K562 (cell line): ENCODE results near the gene RHBDL3. TPM values are rescaled to one million over a fixed set of nuclear protein-coding genes. Genes with fewer than 3 reads are reported as not detected.

Source experiments
- ATAC-seq: fragments of 200-7000 bp; cut with Tn5 transposase; 3 replicates; pipeline ENCODE4 v1.9.1; 2020; ENCODE audit warnings: moderate library complexity
- BruUV-seq: library from RNA; stranded (reverse); fragments of 400-500 nt; replicated peaks from 2 replicates; lab custom pipeline; 2021; lab: Mats Ljungman, UMichigan
- CTCF ChIA-PET: fragments of 300-600 bp; formaldehyde crosslinking; extraction: SDS; loops from one replicate; lab custom pipeline; 2021; ENCODE audit warnings: low intra/inter-chr PET ratio; lab: Yijun Ruan, JAX
- POLR2A ChIA-PET: fragments of 300-600, 350-650 bp; sonication (Branson Sonifier 250); formaldehyde crosslinking; extraction: SDS; loops from one replicate; lab custom pipeline; 2021; ENCODE audit warnings: antibody characterized with exemption, inconsistent platforms; lab: Yijun Ruan, JAX
- DNase-seq, 4 experiments: peaks; one replicate each; pipeline versions ENCODE4 v3.0.0 to v3.0.0-alpha.2; 2011 to 2018; ENCODE audit warnings: low spot score in 3 of 4, mixed read lengths in 3 of 4; ENCODE audit errors: extremely low read depth in 1 of 4
- FAIRE-seq: peaks from 2 replicates; lab custom pipeline; 2011; peaks lifted over from hg19 to GRCh38; lab: Jason Lieb, UNC
- H2AFZ ChIP-seq: 2 replicates; pipeline ENCODE4 v1.6.0; 2011; ENCODE audit warnings: low read depth, low read length, control low read depth, inconsistent platforms
- H3K27ac ChIP-seq: fragments of 200-600 bp; 3 replicates; pipeline ENCODE4 v1.8.0; 2011; ENCODE audit warnings: low read depth, mild to moderate bottlenecking, control low read depth, inconsistent platforms, low read length, moderate library complexity, mixed read lengths; ENCODE audit errors: extremely low read depth
- H3K27me3 ChIP-seq, 2 experiments: fragments of 300-600 bp in 1 of 2; 2 replicates in 1 of 2; 3 replicates in 1 of 2; pipeline versions ENCODE4 v1.6.0 to v1.8.0; 2011; ENCODE audit warnings: inconsistent platforms in 2 of 2, low read length in 2 of 2, mild to moderate bottlenecking in 1 of 2, mixed read lengths in 1 of 2, moderate library complexity in 1 of 2; ENCODE audit not compliant: control insufficient read depth in 2 of 2, insufficient read depth in 2 of 2
- H3K36me3 ChIP-seq: fragments of 300-600 bp; 3 replicates; pipeline ENCODE4 v1.8.0; 2011; ENCODE audit warnings: mild to moderate bottlenecking, low read length, inconsistent platforms; ENCODE audit not compliant: control insufficient read depth, insufficient read depth
- H3K4me1 ChIP-seq, 2 experiments: fragments of 200-600 bp in 1 of 2; replicated peaks in 1 of 2; 2 replicates in 1 of 2; 3 replicates in 1 of 2; pipeline versions ENCODE4 v1.5.1 to v1.8.0; 2011; ENCODE audit warnings: inconsistent platforms in 2 of 2, low read length in 2 of 2, mild to moderate bottlenecking in 1 of 2, mixed read lengths in 1 of 2, moderate library complexity in 1 of 2; ENCODE audit not compliant: control insufficient read depth in 2 of 2, insufficient read depth in 2 of 2
- H3K4me2 ChIP-seq: 2 replicates; pipeline ENCODE4 v1.6.1; 2011; ENCODE audit warnings: low read length, control low read depth, inconsistent platforms, mixed read lengths; ENCODE audit not compliant: insufficient read depth
- H3K4me3 ChIP-seq: fragments of 200-600 bp; sonication (generic), shearing (Covaris generic); 2 replicates; pipeline ENCODE4 v1.5.1; 2016; ENCODE audit warnings: control low read depth, inconsistent platforms
- H3K79me2 ChIP-seq: fragments of 200-600 bp; 3 replicates; pipeline ENCODE4 v1.8.0; 2011; ENCODE audit warnings: low read length, inconsistent platforms; ENCODE audit not compliant: control insufficient read depth, insufficient read depth
- H3K9ac ChIP-seq, 2 experiments: 2 replicates each; pipeline versions ENCODE4 v1.6.0 to v1.6.1; 2011; ENCODE audit warnings: low read depth in 2 of 2, low read length in 2 of 2, control low read depth in 1 of 2, inconsistent platforms in 1 of 2, mild to moderate bottlenecking in 1 of 2, mixed read lengths in 1 of 2; ENCODE audit not compliant: insufficient read depth in 1 of 2
- H3K9me1 ChIP-seq: one replicate; pipeline ENCODE4 v1.6.0; 2011; ENCODE audit warnings: inconsistent platforms, mild to moderate bottlenecking, low read length, moderate library complexity; ENCODE audit not compliant: control insufficient read depth, insufficient read depth
- H3K9me3 ChIP-seq: replicated peaks from 2 replicates; pipeline ENCODE4 v1.5.1; 2011; ENCODE audit warnings: low read depth, low read length, inconsistent platforms; ENCODE audit not compliant: control insufficient read depth, insufficient read depth
- H4K20me1 ChIP-seq: replicated peaks from 2 replicates; pipeline ENCODE4 v1.6.1; 2011; ENCODE audit warnings: low read length, inconsistent platforms, mixed read lengths; ENCODE audit not compliant: control insufficient read depth, insufficient read depth
- ETV5 ChIP-seq: sonication (generic); formaldehyde crosslinking; IDR thresholded peaks from 2 replicates; pipeline ENCODE4 v1.4.0; 2020; ENCODE audit warnings: low read depth, mild to moderate bottlenecking, missing genetic modification reagents
- FOXP1 ChIP-seq: sonication (generic); formaldehyde crosslinking; IDR thresholded peaks from 2 replicates; pipeline ENCODE4 v1.8.0; 2022; ENCODE audit warnings: mild to moderate bottlenecking, missing genetic modification reagents
- HIVEP1 ChIP-seq: fragments of 250-450 bp; sonication (Bioruptor Pico); IDR thresholded peaks from 2 replicates; pipeline ENCODE4 v1.4.0; 2020; ENCODE audit warnings: mild to moderate bottlenecking
- HLTF ChIP-seq: fragments of 450-650 bp; IDR thresholded peaks from 2 replicates; pipeline ENCODE4 v1.6.1; 2016
- KAT8 ChIP-seq: fragments of 450-650 bp; IDR thresholded peaks from 2 replicates; pipeline ENCODE4 v1.6.1; 2016; ENCODE audit warnings: low read depth, mild to moderate bottlenecking
- NR2C2 ChIP-seq, 2 experiments: fragments of 200-800 bp in 1 of 2; sonication (Bioruptor generic) in 1 of 2; sonication (generic) in 1 of 2; formaldehyde crosslinking in 1 of 2; IDR thresholded peaks; 2 replicates each; pipeline versions ENCODE4 v1.6.1 to v1.8.0; 2016 to 2022; ENCODE audit warnings: mild to moderate bottlenecking in 1 of 2, missing compliant biosample characterization in 1 of 2, missing genetic modification characterization in 1 of 2, missing genetic modification reagents in 1 of 2
- NR4A1 ChIP-seq, 2 experiments: fragments of 250-450 bp in 1 of 2; fragments of 450-650 bp in 1 of 2; sonication (Bioruptor Pico) in 1 of 2; IDR thresholded peaks; 2 replicates each; pipeline versions ENCODE4 v1.4.0 to v1.6.1; 2016 to 2020; ENCODE audit warnings: mild to moderate bottlenecking in 2 of 2, missing compliant biosample characterization in 1 of 2, missing genetic modification characterization in 1 of 2, moderate library complexity in 1 of 2
- POLR2A ChIP-seq: fragments of 450-650 bp; conservative IDR thresholded peaks from 2 replicates; pipeline ENCODE4 v1.6.1; 2016
- RUNX1 ChIP-seq: sonication (generic); IDR thresholded peaks from 2 replicates; pipeline ENCODE4 v1.6.1; 2016; ENCODE audit warnings: antibody characterized with exemption, low read depth
- SFPQ ChIP-seq: fragments of 200-400 bp; formaldehyde crosslinking; IDR thresholded peaks from 2 replicates; pipeline ENCODE4 v1.6.1; 2017; ENCODE audit warnings: mild to moderate bottlenecking, low read depth, low read length, moderate library complexity
- SRF ChIP-seq, 2 experiments: fragments of 250-450, 450-650 bp in 1 of 2; sonication (Bioruptor Pico) in 1 of 2; sonication (generic) in 1 of 2; formaldehyde crosslinking; IDR thresholded peaks; 2 replicates each; pipeline versions ENCODE4 v1.5.0 to v1.5.1; 2020 to 2022; ENCODE audit warnings: mild to moderate bottlenecking in 1 of 2, missing genetic modification reagents in 1 of 2
- XRCC5 ChIP-seq: fragments of 200-400 bp; formaldehyde crosslinking; IDR thresholded peaks from 2 replicates; pipeline ENCODE4 v1.6.1; 2017; ENCODE audit warnings: low read depth, mild to moderate bottlenecking, low read length
- ZKSCAN3 ChIP-seq: fragments of 250-450 bp; sonication (Bioruptor Pico); IDR thresholded peaks from 2 replicates; pipeline ENCODE4 v1.4.0; 2020
- ZNF197 ChIP-seq: fragments of 200-800 bp; sonication (Bioruptor generic); IDR thresholded peaks from 2 replicates; pipeline ENCODE4 v1.6.1; 2016; ENCODE audit warnings: low read depth, missing genetic modification characterization, missing compliant biosample characterization
- ZNF75A ChIP-seq: fragments of 450-650 bp; formaldehyde crosslinking; IDR thresholded peaks from 2 replicates; pipeline ENCODE4 v1.4.0; 2020; ENCODE audit warnings: mild to moderate bottlenecking
- WGBS: fragments of 100-300 bp; shearing (Covaris generic); methylation state at CpG from one replicate; pipeline ENCODE4 v1.1.6; 2016; ENCODE audit warnings: low coverage, mixed read lengths; ENCODE audit not compliant: insufficient coverage; ENCODE audit errors: missing lambda C conversion rate; 5-methylcytosine and 5-hydroxymethylcytosine counted together
- in situ Hi-C: fragments of 300-500 bp; cut with MboI; formaldehyde crosslinking; loops from 4 replicates; pipeline ENCODE4 v1.15.0; 2018; ENCODE audit warnings: inconsistent platforms, mixed read lengths
- intact Hi-C: fragments of 100-400 bp; cut with micrococcal nuclease; formaldehyde crosslinking; loops from 2 replicates; pipeline ENCODE4 v1.14.2; 2022
- microRNA counts: library from miRNA; unstranded; fragments of <30 nt; microRNA quantifications from one replicate; lab custom pipeline; 2016
- microRNA-seq: library from miRNA; unstranded; fragments of <30 nt; microRNA quantifications from one replicate; pipeline ENCODE4, GENCODE V29; 2018; ENCODE audit warnings: borderline microRNAs expressed
- polyA plus RNA-seq, 8 experiments: library from polyadenylated mRNA; depleted of rRNA in 4 of 8; stranded (reverse) in 5 of 8; unstranded in 3 of 8; fragments of >200 nt; fragmentation: Nextera tagmentation in 2 of 8; fragmentation: Illumina TruSeq in 1 of 8; extraction: Ambion mirVana in 2 of 8; extraction: Trizol in 1 of 8; gene quantifications; 2 replicates each; pipeline versions ENCODE4 v1.2.1 to v1.2.3, GENCODE V29; 2011 to 2014; ENCODE audit warnings: inconsistent platforms in 1 of 8, missing spikeins in 1 of 8
- small RNA-seq: library from RNA; depleted of rRNA; stranded (forward); fragments of <200 nt; gene quantifications from one replicate; pipeline ENCODE3, GENCODE V24; 2014
- total RNA-seq, 7 experiments: library from RNA; depleted of rRNA in 6 of 7; stranded (reverse); fragments of >200 nt in 6 of 7; fragmentation: Illumina TruSeq in 2 of 7; extraction: Trizol in 2 of 7; gene quantifications; 2 replicates each; pipeline versions ENCODE4 v1.2.1 to v1.2.3, GENCODE V29; 2011 to 2021; ENCODE audit warnings: low replicate concordance in 1 of 7

The RHBDL3 gene
- total and polyA plus RNA-seq, 9 of the 15 experiments (the other 6 are each of a cell fraction or from before 2014, with no cell fraction given): 0.06 to 0.31 (median 0.09) TPM; not detected in 4

DNA sequence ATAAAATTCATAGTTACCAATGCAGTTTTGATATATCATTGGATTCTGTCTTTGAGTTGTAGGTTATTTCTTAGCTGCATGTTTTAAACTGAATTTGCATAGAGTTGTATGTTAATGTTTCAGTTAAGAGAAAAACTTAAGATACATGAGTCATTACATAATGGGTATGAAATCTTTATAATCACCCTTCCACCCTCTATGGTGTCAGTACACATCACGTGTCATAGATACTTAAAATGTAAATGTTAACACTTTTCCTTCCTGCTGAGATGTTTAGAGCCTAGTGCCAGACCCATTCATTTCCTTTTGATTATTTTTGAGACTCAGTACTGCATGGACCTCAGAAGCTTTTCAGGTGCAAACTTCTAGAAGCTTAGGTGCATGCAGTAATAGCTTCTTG is 104.8 kb downstream of the RHBDL3 start:
- intact Hi-C loops (loop anchor here (10.0 kb wide), 1 partner anchor 74 kb away; the partner anchor contains the start of gene PSMD11), in situ Hi-C loops (no loop called here)
- Histone ChIP-seq H3K27ac (no peak overlapping the region), H4K20me1 (no peaks in the 10 kb centered on the region), H3K9me1 (no peaks in the 10 kb centered on the region), H3K4me2 (no peak overlapping the region), H3K9me3 (no peaks in the 10 kb centered on the region), H2AFZ (no peak overlapping the region), H3K36me3 (peaks cover 96% of the 10 kb centered on the region), H3K27me3 (no peaks in the 10 kb centered on the region), H3K4me3 (no peak overlapping the region), H3K79me2 (peaks cover 67% of the 10 kb centered on the region), H3K9ac (no peak overlapping the region), H3K4me1 (no peaks in the 10 kb centered on the region)
- DNase-seq (no peak), FAIRE-seq (no peak), ATAC-seq (no peak)
- CTCF ChIA-PET: no interaction called here
- POLR2A ChIA-PET: interaction anchor here (0.9 to 4.1 kb wide), 6 partner anchors 9 to 22 kb away, joined by 3 to 27 read pairs (median 8); no protein-coding TSS in a partner anchor
- BruUV-seq: no TSS peak
- TF ChIP-seq NR4A1 (CRISPR knock-in tag; IDR thresholded peaks at IDR 0.05): no peak
- TF ChIP-seq NR4A1 (tag; IDR thresholded peaks at IDR 0.05): no peak
- TF ChIP-seq XRCC5: no peak
- TF ChIP-seq HIVEP1: no peak
- TF ChIP-seq SFPQ: no peak
- no peak for TF ChIP-seq RUNX1
- TF ChIP-seq ZKSCAN3 (CRISPR knock-in tag): no peak
- TF ChIP-seq ZNF197 (CRISPR knock-in tag): no peak
- TF ChIP-seq FOXP1: no peak
- no peak for TF ChIP-seq POLR2A
- no peak for TF ChIP-seq ETV5
- no peak for TF ChIP-seq NR2C2 (CRISPR knock-in tag; IDR thresholded peaks at IDR 0.05)
- no peak for TF ChIP-seq NR2C2 (tag; IDR thresholded peaks at IDR 0.05)
- no peak for TF ChIP-seq HLTF
- TF ChIP-seq ZNF75A: no peak
- TF ChIP-seq KAT8: no peak
- no peak for TF ChIP-seq SRF (CRISPR knock-in tag; IDR thresholded peaks at IDR 0.05)
- WGBS: 86% methylated on average over 1 of the region's 1 CpG

MicroRNAs within 50 kb of the gene (microRNA counts, 767-probe panel; counts per million panel counts)
- not detected for microRNA hsa-miR-632 (lab: Ali Mortazavi, UCI)

Small RNA genes within 50 kb of the gene (microRNA-seq; reads per million reads assigned to microRNA genes)
- gene MIR632: not detected

Small RNA genes within 50 kb of the gene (small RNA-seq; reads per million reads assigned to genes)
- gene UBL5P2: 0.15 reads per million

Other genes starting within 250 kb of the RHBDL3 start
- 25.1 and 33.3 TPM in 2 replicates for gene RHOT1, start 123.3 kb upstream of the RHBDL3 start, total RNA-seq (2014; rRNA removed)
- gene RHOT1, start 123.3 kb upstream of the RHBDL3 start, total RNA-seq (2014; rRNA removed; fragmentation: Illumina TruSeq; extraction: Trizol): 52.9 and 55.3 TPM in 2 replicates
- 39.9 and 50.5 TPM in 2 replicates for gene RHOT1, start 123.3 kb upstream of the RHBDL3 start, total RNA-seq (2015; rRNA removed; fragmentation: Illumina TruSeq; extraction: Trizol)
- gene RHOT1, start 123.3 kb upstream of the RHBDL3 start, total RNA-seq (2021): 30.8 and 33.9 TPM in 2 replicates
- 67.5 and 101 TPM in 2 replicates for gene RHOT1, start 123.3 kb upstream of the RHBDL3 start, polyA plus RNA-seq (2011; rRNA removed)
- gene RHOT1, start 123.3 kb upstream of the RHBDL3 start, polyA plus RNA-seq (2014; fragmentation: Illumina TruSeq; extraction: Trizol): 47.5 and 72.5 TPM in 2 replicates
- 10 to 100 TPM; 23.0 to 30.5 TPM for gene RHOT1, start 123.3 kb upstream of the RHBDL3 start, polyA plus RNA-seq (2014; fragmentation: Nextera tagmentation; extraction: Ambion mirVana)
- 32.2 and 41.2 TPM in 2 replicates for gene RHOT1, start 123.3 kb upstream of the RHBDL3 start, polyA plus RNA-seq (2014; rRNA removed)
- gene C17orf75, start 76.3 kb downstream of the RHBDL3 start, total RNA-seq (2014; rRNA removed): 17.4 and 24.8 TPM in 2 replicates
- gene C17orf75, start 76.3 kb downstream of the RHBDL3 start, total RNA-seq (2014; rRNA removed; fragmentation: Illumina TruSeq; extraction: Trizol): 21.2 and 22.4 TPM in 2 replicates
- 15.0 and 16.1 TPM in 2 replicates for gene C17orf75, start 76.3 kb downstream of the RHBDL3 start, total RNA-seq (2015; rRNA removed; fragmentation: Illumina TruSeq; extraction: Trizol)
- gene C17orf75, start 76.3 kb downstream of the RHBDL3 start, total RNA-seq (2021): 17.3 and 18.5 TPM in 2 replicates
- 14.1 and 26.1 TPM in 2 replicates for gene C17orf75, start 76.3 kb downstream of the RHBDL3 start, polyA plus RNA-seq (2011; rRNA removed)
- gene C17orf75, start 76.3 kb downstream of the RHBDL3 start, polyA plus RNA-seq (2014; fragmentation: Illumina TruSeq; extraction: Trizol): 15.1 and 15.5 TPM in 2 replicates
- gene C17orf75, start 76.3 kb downstream of the RHBDL3 start, polyA plus RNA-seq (2014; fragmentation: Nextera tagmentation; extraction: Ambion mirVana): 10 to 100 TPM; 49.6 to 55.7 TPM
- gene C17orf75, start 76.3 kb downstream of the RHBDL3 start, polyA plus RNA-seq (2014; rRNA removed): 17.0 and 20.4 TPM in 2 replicates
- 123 and 153 TPM in 2 replicates for gene ZNF207, start 84.3 kb downstream of the RHBDL3 start, total RNA-seq (2014; rRNA removed)
- gene ZNF207, start 84.3 kb downstream of the RHBDL3 start, total RNA-seq (2014; rRNA removed; fragmentation: Illumina TruSeq; extraction: Trizol): 268 and 297 TPM in 2 replicates
- gene ZNF207, start 84.3 kb downstream of the RHBDL3 start, total RNA-seq (2015; rRNA removed; fragmentation: Illumina TruSeq; extraction: Trizol): 245 and 255 TPM in 2 replicates
- gene ZNF207, start 84.3 kb downstream of the RHBDL3 start, total RNA-seq (2021): 216 and 222 TPM in 2 replicates
- gene ZNF207, start 84.3 kb downstream of the RHBDL3 start, polyA plus RNA-seq (2011; rRNA removed): 267 and 333 TPM in 2 replicates
- 317 and 370 TPM in 2 replicates for gene ZNF207, start 84.3 kb downstream of the RHBDL3 start, polyA plus RNA-seq (2014; fragmentation: Illumina TruSeq; extraction: Trizol)
- gene ZNF207, start 84.3 kb downstream of the RHBDL3 start, polyA plus RNA-seq (2014; fragmentation: Nextera tagmentation; extraction: Ambion mirVana): 100 to 1,000 TPM; 191 to 245 TPM
- 216 and 250 TPM in 2 replicates for gene ZNF207, start 84.3 kb downstream of the RHBDL3 start, polyA plus RNA-seq (2014; rRNA removed)
- 77.1 and 104 TPM in 2 replicates for gene PSMD11, start 178.7 kb downstream of the RHBDL3 start, total RNA-seq (2014; rRNA removed)
- 118 and 128 TPM in 2 replicates for gene PSMD11, start 178.7 kb downstream of the RHBDL3 start, total RNA-seq (2014; rRNA removed; fragmentation: Illumina TruSeq; extraction: Trizol)
- gene PSMD11, start 178.7 kb downstream of the RHBDL3 start, total RNA-seq (2015; rRNA removed; fragmentation: Illumina TruSeq; extraction: Trizol): 109 and 127 TPM in 2 replicates
- gene PSMD11, start 178.7 kb downstream of the RHBDL3 start, total RNA-seq (2021): 169 and 171 TPM in 2 replicates
- 97.6 and 185 TPM in 2 replicates for gene PSMD11, start 178.7 kb downstream of the RHBDL3 start, polyA plus RNA-seq (2011; rRNA removed)
- 125 and 137 TPM in 2 replicates for gene PSMD11, start 178.7 kb downstream of the RHBDL3 start, polyA plus RNA-seq (2014; fragmentation: Illumina TruSeq; extraction: Trizol)
- 100 to 1,000 TPM; 316 to 378 TPM for gene PSMD11, start 178.7 kb downstream of the RHBDL3 start, polyA plus RNA-seq (2014; fragmentation: Nextera tagmentation; extraction: Ambion mirVana)
- 142 and 158 TPM in 2 replicates for gene PSMD11, start 178.7 kb downstream of the RHBDL3 start, polyA plus RNA-seq (2014; rRNA removed)
- gene CDK5R1, start 221.2 kb downstream of the RHBDL3 start, total RNA-seq (2014; rRNA removed): 2.5 and 3.1 TPM in 2 replicates
- gene CDK5R1, start 221.2 kb downstream of the RHBDL3 start, total RNA-seq (2014; rRNA removed; fragmentation: Illumina TruSeq; extraction: Trizol): 1.9 and 2.3 TPM in 2 replicates
- 2.6 and 3.1 TPM in 2 replicates for gene CDK5R1, start 221.2 kb downstream of the RHBDL3 start, total RNA-seq (2015; rRNA removed; fragmentation: Illumina TruSeq; extraction: Trizol)
- 4.5 and 4.8 TPM in 2 replicates for gene CDK5R1, start 221.2 kb downstream of the RHBDL3 start, total RNA-seq (2021)
- gene CDK5R1, start 221.2 kb downstream of the RHBDL3 start, polyA plus RNA-seq (2011; rRNA removed): 0.79 and 1.4 TPM in 2 replicates
- 2.4 TPM in 2 replicates for gene CDK5R1, start 221.2 kb downstream of the RHBDL3 start, polyA plus RNA-seq (2014; fragmentation: Illumina TruSeq; extraction: Trizol)
- under 1 TPM; 0.10 to 0.20 TPM for gene CDK5R1, start 221.2 kb downstream of the RHBDL3 start, polyA plus RNA-seq (2014; fragmentation: Nextera tagmentation; extraction: Ambion mirVana)
- gene CDK5R1, start 221.2 kb downstream of the RHBDL3 start, polyA plus RNA-seq (2014; rRNA removed): 1.8 and 2.0 TPM in 2 replicates